ENCODE data around the gene LIME1. TPM values are rescaled to one million over a fixed set of nuclear protein-coding genes. Genes with fewer than 3 reads are reported as not detected.

LIME1 gene
- total and polyA plus RNA-seq, 2 of the 4 experiments (the other 2 are of a cell fraction): 0.36 to 7.8 TPM

DNA sequence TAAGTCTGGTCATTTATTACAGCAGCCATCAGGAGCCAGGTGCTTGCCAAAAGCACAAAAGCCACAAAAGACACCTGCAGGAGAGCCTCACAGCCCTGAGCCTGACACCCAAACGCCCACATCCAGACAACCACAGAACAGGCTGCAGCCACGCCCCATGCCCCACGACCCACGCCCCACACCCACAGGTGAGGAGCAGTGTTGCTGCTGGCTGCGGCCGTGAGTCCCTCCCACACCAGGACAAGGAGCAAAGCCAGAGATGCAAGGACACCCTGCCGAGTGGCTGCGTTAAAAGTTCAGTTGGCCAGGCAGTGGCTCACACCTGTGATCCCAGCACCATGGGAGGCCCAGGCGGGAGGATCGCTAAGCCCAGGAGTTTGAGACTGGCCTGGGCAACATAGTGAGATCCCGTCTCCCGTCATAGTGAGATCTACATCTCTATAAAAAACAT lies 46.1 kb downstream of the LIME1 start:
- no peak overlapping the region for H3K18ac ChIP-seq (ENCODE audit: low read depth, low read length)
- H3K23ac ChIP-seq (ENCODE audit: low read depth, low read length): no peak overlapping the region
- ATAC-seq (ENCODE audit: low read depth) (no peak), DNase-seq (no peak)
- no TSS peak for BruUV-seq (replicated peaks)
- no peaks in the 10 kb centered on the region for H3K9me3 ChIP-seq (ENCODE audit: control insufficient read depth, insufficient read depth, low read length)
- H3K4me3 ChIP-seq (ENCODE audit: insufficient read depth, low read depth, low read length): no peak overlapping the region
- no peaks in the 10 kb centered on the region; the same call in 1 of the 2 replicates for H3K36me3 ChIP-seq (ENCODE audit: control insufficient read depth, insufficient read depth, low read length)
- no peak overlapping the region for H2AK5ac ChIP-seq (ENCODE audit: low read depth, low read length)
- peaks cover 2 to 40% of the 10 kb centered on the region in 2 experiments for H3K79me1 ChIP-seq (ENCODE audit: low read depth in 1 of 2, low read length in 2 of 2)
- no peak overlapping the region for H2BK15ac ChIP-seq (ENCODE audit: low read depth, low read length)
- no peak overlapping the region for H3K9ac ChIP-seq (ENCODE audit: low read depth, low read length)
- H4K8ac ChIP-seq (ENCODE audit: low read depth in 2 of 2, low read length in 2 of 2): no peak overlapping the region
- peak overlapping the region; percentile 42 for H2AK9ac ChIP-seq (replicated peaks; ENCODE audit: low read depth, low read length, poor library complexity)
- H2BK120ac ChIP-seq (ENCODE audit: low read depth, low read length): no peak overlapping the region
- H3K4ac ChIP-seq (ENCODE audit: low read depth, low read length): no peak overlapping the region
- peaks cover 22% of the 10 kb centered on the region for H4K20me1 ChIP-seq (ENCODE audit: insufficient read depth, low read length)
- H2BK20ac ChIP-seq (ENCODE audit: low read depth, low read length): no peak overlapping the region
- WGBS, 2 experiments (ENCODE audit: extremely low coverage in 2 of 2, insufficient read length in 1 of 2): no CpG with 5 or more reads among the region's 12 CpGs
- no peak overlapping the region for H3K14ac ChIP-seq (replicated peaks; ENCODE audit: low read depth, low read length)
- ChIA-PET CTCF (no interaction called here), POLR2A (ENCODE audit: unreplicated experiment) (no interaction called here)
- no peaks in the 10 kb centered on the region for H3K4me1 ChIP-seq (ENCODE audit: control insufficient read depth, insufficient read depth, low read length)
- H3K9me1 ChIP-seq (ENCODE audit: insufficient read depth, low read length): no peaks in the 10 kb centered on the region
- H3K56ac ChIP-seq (ENCODE audit: extremely low read depth, insufficient read depth, low read length): no peak overlapping the region
- no peak overlapping the region for H2BK5ac ChIP-seq (ENCODE audit: low read depth, low read length, poor library complexity, severe bottlenecking)
- H4K91ac ChIP-seq (ENCODE audit: insufficient read depth, low read depth, low read length): no peak overlapping the region
- no peak overlapping the region for H3K4me2 ChIP-seq (ENCODE audit: low read depth, low read length)
- intact Hi-C loops (cut with micrococcal nuclease): no loop called here
- no peak overlapping the region for H4K5ac ChIP-seq (ENCODE audit: low read depth, low read length)
- in situ Hi-C loops (cut with MboI; ENCODE audit: low sequenced_read_pairs): loop anchor here (5.0 kb wide), 1 partner anchor 75 kb away; no protein-coding TSS in a partner anchor
- no peak overlapping the region for H3K27ac ChIP-seq (ENCODE audit: insufficient read depth, low read length)
- TF ChIP-seq RCOR1 (IDR thresholded peaks at IDR 0.05; ENCODE audit: insufficient replicate concordance, low read length): no peak
- no peak for TF ChIP-seq RFX5 (IDR thresholded peaks at IDR 0.05; ENCODE audit: low read depth, low read length)
- H3K27me3 ChIP-seq (ENCODE audit: control insufficient read depth, insufficient read depth, low read length): no peaks in the 10 kb centered on the region
- H2AFZ ChIP-seq (replicated peaks; ENCODE audit: low read length, poor library complexity): no peak overlapping the region
- dilution Hi-C loops (cut with HindIII; ENCODE audit: low sequenced_read_pairs, unreplicated experiment): no loop called here

Data from IMR-90 (cell line).